ENCODE data around the gene FAM124A.

- no peak for TF ChIP-seq CTCF (IDR thresholded peaks at IDR 0.05 in 8 of 11, conservative IDR thresholded peaks at IDR 0.05 in 3 of 11)
- no peak for TF ChIP-seq POLR2A (IDR thresholded peaks at IDR 0.05)
- TF ChIP-seq POLR2AphosphoS5 (IDR thresholded peaks at IDR 0.05) = no peak
Measured at GRCh38 chr13:51243832-51244231, 21.6 kb downstream of the FAM124A start.
